HepG2 (cell line): ENCODE data around the gene JAZF1. TPM values are rescaled to one million over a fixed set of nuclear protein-coding genes. Genes with fewer than 3 reads are reported as not detected.
A peak's percentile ranks its signal among the peaks of the same experiment; 100 is the strongest.

Experiments
- ATAC-seq: fragments of 200-7000 bp; cut with Tn5 transposase; 3 replicates; pipeline ENCODE4 v1.9.1; 2020; ENCODE audit warnings: mild to moderate bottlenecking, moderate library complexity
- BruUV-seq: library from RNA; stranded (reverse); fragments of 400-500 nt; replicated peaks from 2 replicates; lab custom pipeline; 2021; lab: Mats Ljungman, UMichigan
- CTCF ChIA-PET: fragments of 300-600 bp; formaldehyde crosslinking; extraction: SDS; loops from one replicate; lab custom pipeline; 2021; ENCODE audit warnings: low total read pairs, inconsistent platforms, low intra/inter-chr PET ratio; lab: Yijun Ruan, JAX
- POLR2A ChIA-PET: fragments of 350-600 bp; sonication (Branson Sonifier 250); formaldehyde crosslinking; loops from one replicate; lab custom pipeline; 2020; ENCODE audit warnings: antibody characterized with exemption, inconsistent platforms; lab: Yijun Ruan, JAX
- DNase-seq: peaks from one replicate; pipeline ENCODE4 v3.0.0-alpha.2; 2015; ENCODE audit warnings: low spot score
- FAIRE-seq: peaks from 3 replicates; lab custom pipeline; 2011; peaks lifted over from hg19 to GRCh38; lab: Jason Lieb, UNC
- H2AFZ ChIP-seq: one replicate; pipeline ENCODE4 v1.6.1; 2011; ENCODE audit warnings: low read length, inconsistent platforms
- H3K27ac ChIP-seq: fragments of 300-600 bp; 3 replicates; pipeline ENCODE4 v1.8.0; 2011; ENCODE audit warnings: mixed run types, mild to moderate bottlenecking, mixed read lengths, low read length, inconsistent platforms; ENCODE audit not compliant: insufficient read depth; ENCODE audit errors: extremely low read length
- H3K27me3 ChIP-seq, 2 experiments: fragments of 200-600 bp in 1 of 2; 2 replicates in 1 of 2; 3 replicates in 1 of 2; pipeline versions ENCODE4 v1.6.0 to v1.8.0; 2011; ENCODE audit warnings: low read length in 2 of 2, mild to moderate bottlenecking in 2 of 2, moderate library complexity in 2 of 2, inconsistent platforms in 1 of 2; ENCODE audit not compliant: insufficient read depth in 2 of 2, control insufficient read depth in 1 of 2
- H3K36me3 ChIP-seq, 2 experiments: fragments of 200-600 bp in 1 of 2; replicated peaks in 1 of 2; 2 replicates in 1 of 2; 3 replicates in 1 of 2; pipeline versions ENCODE4 v1.5.1 to v1.8.0; 2011; ENCODE audit warnings: low read length in 2 of 2, inconsistent platforms in 1 of 2; ENCODE audit not compliant: insufficient read depth in 2 of 2, control insufficient read depth in 1 of 2
- H3K4me1 ChIP-seq: 2 replicates; pipeline ENCODE4 v1.5.1; 2012; ENCODE audit warnings: low read length, inconsistent platforms; ENCODE audit not compliant: insufficient read depth
- H3K4me2 ChIP-seq: 2 replicates; pipeline ENCODE4 v1.6.0; 2011; ENCODE audit warnings: low read depth, low read length, inconsistent platforms
- H3K4me3 ChIP-seq, 3 experiments: fragments of 200-600 bp in 1 of 3; sonication (generic), shearing (Covaris generic) in 1 of 3; replicated peaks in 1 of 3; 2 replicates each; pipeline ENCODE4 v1.5.1; 2011 to 2016; ENCODE audit warnings: low read length in 3 of 3, inconsistent platforms in 2 of 3, low read depth in 2 of 3, mild to moderate bottlenecking in 2 of 3, control low read depth in 1 of 3, mixed read lengths in 1 of 3; ENCODE audit not compliant: insufficient read depth in 1 of 3
- H3K79me2 ChIP-seq: one replicate; pipeline ENCODE4 v1.6.1; 2011; ENCODE audit warnings: low read length, inconsistent platforms; ENCODE audit not compliant: insufficient read depth
- H3K9ac ChIP-seq: 2 replicates; pipeline ENCODE4 v1.6.0; 2011; ENCODE audit warnings: mild to moderate bottlenecking, low read depth, low read length, inconsistent platforms; ENCODE audit not compliant: insufficient read depth
- H3K9me3 ChIP-seq: 2 replicates; pipeline ENCODE4 v1.5.1; 2012; ENCODE audit warnings: mild to moderate bottlenecking, low read length
- H4K20me1 ChIP-seq: 2 replicates; pipeline ENCODE4 v1.6.0; 2011; ENCODE audit warnings: inconsistent platforms, mild to moderate bottlenecking, low read length, moderate library complexity; ENCODE audit not compliant: insufficient read depth
- CEBPB ChIP-seq: IDR thresholded peaks from 2 replicates; pipeline ENCODE4 v1.6.1; 2011; ENCODE audit warnings: low read depth, low read length, improper control_type of control experiment, borderline replicate concordance
- ISL2 ChIP-seq: sonication (generic); formaldehyde crosslinking; IDR thresholded peaks from 2 replicates; pipeline ENCODE4 v1.5.0; 2020; ENCODE audit warnings: missing genetic modification reagents
- PITX1 ChIP-seq: sonication (generic); formaldehyde crosslinking; IDR thresholded peaks from 2 replicates; pipeline ENCODE4 v1.5.1; 2020; ENCODE audit warnings: mild to moderate bottlenecking, missing genetic modification reagents
- ZBTB3 ChIP-seq: sonication (generic); formaldehyde crosslinking; IDR thresholded peaks from 2 replicates; pipeline ENCODE4 v1.4.0; 2020; ENCODE audit warnings: low read depth, mild to moderate bottlenecking, moderate library complexity, missing genetic modification reagents, borderline replicate concordance
- WGBS: methylation state at CpG from one replicate; pipeline ENCODE4 v1.1.6; 2017; ENCODE audit warnings: low lambda C conversion rate; 5-methylcytosine and 5-hydroxymethylcytosine counted together
- in situ Hi-C: cut with HindIII; loops from 2 replicates; pipeline ENCODE4 v1.10.0; 2017; ENCODE audit warnings: low pct_unique_long_range_greater_than_20kb; ENCODE audit not compliant: extremely low pct_ligation_motif_present
- intact Hi-C: fragments of 100-400 bp; cut with micrococcal nuclease; formaldehyde crosslinking; loops from one replicate; pipeline ENCODE4 v1.10.0; 2022; ENCODE audit not compliant: unreplicated experiment
- polyA plus RNA-seq, 8 experiments: library from polyadenylated mRNA; depleted of rRNA in 3 of 8; stranded (reverse) in 7 of 8; unstranded in 1 of 8; fragments of >200 nt; fragmentation: Illumina TruSeq in 4 of 8; extraction: Trizol in 4 of 8; gene quantifications; 2 replicates each; pipeline versions ENCODE4 v1.2.1 to v1.2.3, GENCODE V29; 2011 to 2016; ENCODE audit warnings: low read depth in 4 of 8, missing spikeins in 1 of 8, mixed read lengths in 1 of 8; ENCODE audit not compliant: insufficient read depth in 1 of 8
- total RNA-seq, 5 experiments: library from RNA; depleted of rRNA; stranded (reverse); fragments of >200 nt; fragmentation: Illumina TruSeq; extraction: Trizol; gene quantifications; 2 replicates each; pipeline ENCODE4 v1.2.3, GENCODE V29; 2016; ENCODE audit warnings: low read depth in 1 of 5

The JAZF1 gene
- total and polyA plus RNA-seq, 2 of the 13 experiments (the other 11 are each of a cell fraction or from before 2014, with no cell fraction given), result not detected

- TF ChIP-seq PITX1 (CRISPR knock-in tag) (no peak), ZBTB3 (no peak)
- no TSS peak for BruUV-seq
- DNase-seq (no peak), ATAC-seq (no peak), FAIRE-seq (no peak)
- POLR2A ChIA-PET, result no interaction called here
- no peaks in the 10 kb centered on the region for H4K20me1 ChIP-seq
- CTCF ChIA-PET, result no interaction called here
- H3K27ac ChIP-seq, result no peak overlapping the region
- peaks cover 0 to 5% of the 10 kb centered on the region in 2 experiments; a peak in 3 of 5 replicates for H3K27me3 ChIP-seq
- WGBS, result 13% methylated on average over 5 of the region's 5 CpGs
- H3K9ac ChIP-seq, result no peak overlapping the region
- H2AFZ ChIP-seq, result no peak overlapping the region
- no peaks in the 10 kb centered on the region for H3K9me3 ChIP-seq
- peaks cover under 1% of the 10 kb centered on the region for H3K4me1 ChIP-seq
- no peaks in the 10 kb centered on the region for H3K79me2 ChIP-seq
- H3K36me3 ChIP-seq, result no peaks in the 10 kb centered on the region
- H3K4me3 ChIP-seq, result no peak overlapping the region
- H3K4me2 ChIP-seq, result no peak overlapping the region
- intact Hi-C loops, result no loop called here
- in situ Hi-C loops, result no loop called here
Measured at GRCh38 chr7:28029051-28029450, 151.5 kb downstream of the JAZF1 start.

GRCh38 chr7:28028471-28028870, 152.1 kb downstream of the JAZF1 start:
- H2AFZ ChIP-seq, result no peak overlapping the region
- no peak overlapping the region for H3K4me3 ChIP-seq
- H3K9ac ChIP-seq, result no peak overlapping the region
- DNase-seq (no peak), FAIRE-seq (no peak), ATAC-seq (no peak)
- POLR2A ChIA-PET, result no interaction called here
- H3K79me2 ChIP-seq, result no peaks in the 10 kb centered on the region
- intact Hi-C loops (no loop called here), in situ Hi-C loops (no loop called here)
- H3K27ac ChIP-seq, result no peak overlapping the region
- H3K36me3 ChIP-seq, result no peaks in the 10 kb centered on the region
- no peak overlapping the region for H3K4me2 ChIP-seq
- BruUV-seq, result no TSS peak
- 40% methylated on average over 3 of the region's 3 CpGs for WGBS
- CTCF ChIA-PET, result no interaction called here
- no peaks in the 10 kb centered on the region for H3K9me3 ChIP-seq
- no peaks in the 10 kb centered on the region for H4K20me1 ChIP-seq
- TF ChIP-seq CEBPB (peak; percentile 51; the same call in 1 of the 2 replicates), ISL2 (CRISPR knock-in tag) (no peak)
- peaks cover 0 to 9% of the 10 kb centered on the region in 2 experiments; a peak in 3 of 5 replicates for H3K27me3 ChIP-seq
- H3K4me1 ChIP-seq, result no peaks in the 10 kb centered on the region
